Sigmoid colon (tissue), 7 donors: Measurements from ENCODE around the gene GNLY. TPM values are rescaled to one million over a fixed set of nuclear protein-coding genes. Genes with fewer than 3 reads are reported as not detected.

ENCODE experiments used
- DNase-seq: peaks from one replicate; pipeline ENCODE4 v3.0.0-alpha.2; 2019
- H3K27ac ChIP-seq, 4 donors: fragments of 200-600 bp; sonication (generic); one replicate each; pipeline ENCODE4 v1.5.1; 2016 to 2019; ENCODE audit warnings: mild to moderate bottlenecking in 1 of 4
- H3K27me3 ChIP-seq, 3 donors: fragments of 200-600 bp; sonication (generic); one replicate each; pipeline ENCODE4 v1.5.1; 2019; ENCODE audit warnings: mild to moderate bottlenecking in 1 of 3
- H3K36me3 ChIP-seq, 4 donors: fragments of 200-600 bp; sonication (generic); one replicate each; pipeline ENCODE4 v1.5.1; 2016 to 2019
- H3K4me1 ChIP-seq, 4 donors: fragments of 200-600 bp; sonication (generic); one replicate each; pipeline ENCODE4 v1.5.1; 2017 to 2019
- H3K4me3 ChIP-seq, 4 donors: fragments of 200-600 bp; sonication (generic); one replicate each; pipeline ENCODE4 v1.5.1; 2017 to 2019; ENCODE audit warnings: mild to moderate bottlenecking in 2 of 4, moderate library complexity in 1 of 4
- H3K9me3 ChIP-seq, 4 donors: fragments of 200-600 bp in 3 of 4; sonication (generic) in 3 of 4; one replicate each; pipeline versions ENCODE4 v1.5.1 to v1.6.1; 2013 to 2019
- CTCF ChIP-seq, 4 experiments: fragments of 450-650 bp in 3 of 4; fragments of 200-600 bp in 1 of 4; IDR thresholded peaks; one replicate each; pipeline ENCODE4 v1.5.1; 2016 to 2019; ENCODE audit warnings: antibody characterized with exemption in 4 of 4, mild to moderate bottlenecking in 3 of 4, moderate library complexity in 2 of 4
- EP300 ChIP-seq, 4 donors: sonication (generic); formaldehyde crosslinking; IDR thresholded peaks; one replicate each; pipeline ENCODE4 v1.6.1; 2017; ENCODE audit warnings: antibody characterized with exemption in 4 of 4
- POLR2A ChIP-seq, 2 donors: fragments of 450-650 bp; IDR thresholded peaks; one replicate each; pipeline ENCODE4 v1.6.1; 2016; ENCODE audit warnings: antibody characterized with exemption in 2 of 2, mild to moderate bottlenecking in 2 of 2, moderate library complexity in 2 of 2
- POLR2AphosphoS5 ChIP-seq, 4 donors: sonication (generic); formaldehyde crosslinking; IDR thresholded peaks; one replicate each; pipeline ENCODE4 v1.6.1; 2017; ENCODE audit warnings: antibody characterized with exemption in 4 of 4
- WGBS, 2 donors: extraction: QIAGEN DNeasy Blood & Tissue Kit; methylation state at CpG; one replicate each; pipeline ENCODE4 v1.1.7; 2013; 5-methylcytosine and 5-hydroxymethylcytosine counted together
- intact Hi-C: fragments of 100-400 bp; cut with DNase I; formaldehyde crosslinking; loops from one replicate; pipeline ENCODE4 v1.15.1; 2023
- polyA plus RNA-seq, 3 donors: library from polyadenylated mRNA; stranded (reverse); fragments of 200-250 nt; gene quantifications; one replicate each; pipeline ENCODE4 v1.2.3, GENCODE V29; 2013
- total RNA-seq, 4 donors: library from RNA; depleted of rRNA; stranded (reverse); fragments of >200 nt; gene quantifications; one replicate each; pipeline ENCODE4 v1.1.0, GENCODE V29; 2016
- donor health status: healthy with polysubstance abuse.
- donor health status: Bipolar disorder and iron deficiency.
- donor health status: healthy.

GNLY gene
- total and polyA plus RNA-seq, 7 donors, result 1.6 to 13.9 (median 3.3) TPM; not detected in 3

GRCh38 chr2:85702800-85703199 is 8.6 kb downstream of the GNLY start:
- WGBS, 2 donors, result 64 to 74% methylated on average over 4 of the region's 4 CpGs
- H3K27me3 ChIP-seq, result no peaks in the 10 kb centered on the region
- TF ChIP-seq POLR2AphosphoS5 (IDR thresholded peaks at IDR 0.05) (no peak), CTCF (IDR thresholded peaks at IDR 0.05) (no peak), POLR2A (IDR thresholded peaks at IDR 0.05) (no peak), EP300 (IDR thresholded peaks at IDR 0.05) (no peak)
- H3K4me1 ChIP-seq, result peaks cover 0 to 9% (median 4%) of the 10 kb centered on the region in 4 donors
- H3K27ac ChIP-seq, result peak overlapping the region in 1 of 4 donors; percentile 27
- DNase-seq, result no peak
- intact Hi-C loops, result no loop called here
- H3K4me3 ChIP-seq, result no peak overlapping the region
- no peaks in the 10 kb centered on the region for H3K9me3 ChIP-seq
- no peaks in the 10 kb centered on the region for H3K36me3 ChIP-seq

- Histone ChIP-seq H3K9me3 (no peaks in the 10 kb centered on the region), H3K27ac (peak overlapping the region in 1 of 4 donors; percentile 27), H3K4me1 (peaks cover 0 to 9% (median 4%) of the 10 kb centered on the region in 4 donors), H3K27me3 (no peaks in the 10 kb centered on the region), H3K4me3 (no peak overlapping the region), H3K36me3 (no peaks in the 10 kb centered on the region)
- intact Hi-C loops, result no loop called here
- DNase-seq, result no peak
- TF ChIP-seq EP300 (IDR thresholded peaks at IDR 0.05) (no peak), CTCF (IDR thresholded peaks at IDR 0.05) (no peak), POLR2A (IDR thresholded peaks at IDR 0.05) (no peak), POLR2AphosphoS5 (IDR thresholded peaks at IDR 0.05) (no peak)
These were observed 9.2 kb downstream of the GNLY start for GRCh38 chr2:85703329-85703728.

GRCh38 chr2:85704038-85704437 is 9.9 kb downstream of the GNLY start:
- no peak overlapping the region for H3K4me3 ChIP-seq
- intact Hi-C loops, result no loop called here
- H3K27ac ChIP-seq, result peak overlapping the region in 1 of 4 donors; percentile 13
- peaks cover 0 to 9% (median 4%) of the 10 kb centered on the region in 4 donors for H3K4me1 ChIP-seq
- H3K9me3 ChIP-seq, result no peaks in the 10 kb centered on the region
- TF ChIP-seq CTCF (IDR thresholded peaks at IDR 0.05), result no peak
- TF ChIP-seq POLR2AphosphoS5 (IDR thresholded peaks at IDR 0.05), result no peak
- no peak for TF ChIP-seq POLR2A (IDR thresholded peaks at IDR 0.05)
- no peak for TF ChIP-seq EP300 (IDR thresholded peaks at IDR 0.05)
- H3K27me3 ChIP-seq, result no peaks in the 10 kb centered on the region
- H3K36me3 ChIP-seq, result no peaks in the 10 kb centered on the region
- DNase-seq, result no peak
- 91% methylated on average over 3 of the region's 3 CpGs for WGBS, 2 donors

GRCh38 chr2:85704800-85705679 is 10.9 kb downstream of the GNLY start:
- Histone ChIP-seq H3K36me3 (no peaks in the 10 kb centered on the region), H3K27me3 (no peaks in the 10 kb centered on the region), H3K4me1 (peaks cover 0 to 9% (median 4%) of the 10 kb centered on the region in 4 donors), H3K9me3 (no peaks in the 10 kb centered on the region), H3K27ac (peak overlapping the region; percentile 51 to 72 (median 62)), H3K4me3 (no peak overlapping the region)
- WGBS, 2 donors, result 61 to 72% methylated on average over 8 of the region's 8 CpGs
- intact Hi-C loops, result loop anchor here (5.0 kb wide), 1 partner anchor 68 kb away; no protein-coding TSS in a partner anchor
- DNase-seq, result no peak
- TF ChIP-seq POLR2A (IDR thresholded peaks at IDR 0.05) (no peak), POLR2AphosphoS5 (IDR thresholded peaks at IDR 0.05) (no peak), EP300 (IDR thresholded peaks at IDR 0.05) (no peak), CTCF (IDR thresholded peaks at IDR 0.05) (no peak)
